ENCODE results near the gene RFLNA.
"Not testable (repeated sequence)": the region's sequence is repeated elsewhere in the genome, so short reads cannot be mapped to it uniquely, and the experiment has no call there.

Gene RFLNA

GRCh38 chr12:124319368-124320050 lies 24.6 kb downstream of the RFLNA start:
- no peak for DNase-seq (ENCODE audit: low read depth)

- DNase-seq (ENCODE audit: low read depth), result peak; percentile 32
Observed at GRCh38 chr12:124321040-124321481, 26.2 kb downstream of the RFLNA start.

DNA sequence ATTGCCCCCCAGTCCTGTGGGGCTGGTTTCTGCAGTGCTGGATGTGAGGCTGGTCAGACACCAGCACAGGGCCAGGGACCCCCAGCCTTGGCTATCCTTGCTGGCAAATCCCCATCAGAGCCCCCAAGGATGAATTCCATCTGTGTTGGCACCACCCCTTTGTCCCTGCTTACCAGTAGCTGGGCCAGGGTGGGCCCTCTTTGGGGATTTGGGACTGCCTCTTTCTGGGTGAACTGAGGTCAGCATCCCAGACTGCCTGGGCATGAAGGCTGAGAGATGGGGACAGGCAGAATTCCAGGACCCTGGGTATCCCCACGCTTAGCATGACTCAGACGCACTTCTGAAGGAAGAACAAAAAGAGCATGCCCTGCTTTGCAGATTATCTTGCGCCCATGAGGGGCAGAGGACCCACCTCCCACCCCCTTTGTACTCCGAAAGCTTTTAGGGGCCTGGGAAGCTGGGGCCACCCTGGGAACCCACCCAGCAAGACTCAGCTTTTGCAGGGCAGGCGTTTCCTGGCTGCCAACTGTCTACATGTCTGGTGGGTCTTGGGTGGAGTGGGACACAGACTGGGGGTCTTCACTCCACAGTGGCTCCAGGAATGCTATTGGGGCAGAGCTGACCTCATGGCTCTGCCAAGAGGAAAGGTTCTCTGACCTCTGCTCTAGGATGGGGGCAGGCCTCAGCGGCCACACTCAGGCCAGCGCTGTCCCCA lies 26.8 kb downstream of the RFLNA start:
- no peak for DNase-seq (ENCODE audit: low read depth)

DNA sequence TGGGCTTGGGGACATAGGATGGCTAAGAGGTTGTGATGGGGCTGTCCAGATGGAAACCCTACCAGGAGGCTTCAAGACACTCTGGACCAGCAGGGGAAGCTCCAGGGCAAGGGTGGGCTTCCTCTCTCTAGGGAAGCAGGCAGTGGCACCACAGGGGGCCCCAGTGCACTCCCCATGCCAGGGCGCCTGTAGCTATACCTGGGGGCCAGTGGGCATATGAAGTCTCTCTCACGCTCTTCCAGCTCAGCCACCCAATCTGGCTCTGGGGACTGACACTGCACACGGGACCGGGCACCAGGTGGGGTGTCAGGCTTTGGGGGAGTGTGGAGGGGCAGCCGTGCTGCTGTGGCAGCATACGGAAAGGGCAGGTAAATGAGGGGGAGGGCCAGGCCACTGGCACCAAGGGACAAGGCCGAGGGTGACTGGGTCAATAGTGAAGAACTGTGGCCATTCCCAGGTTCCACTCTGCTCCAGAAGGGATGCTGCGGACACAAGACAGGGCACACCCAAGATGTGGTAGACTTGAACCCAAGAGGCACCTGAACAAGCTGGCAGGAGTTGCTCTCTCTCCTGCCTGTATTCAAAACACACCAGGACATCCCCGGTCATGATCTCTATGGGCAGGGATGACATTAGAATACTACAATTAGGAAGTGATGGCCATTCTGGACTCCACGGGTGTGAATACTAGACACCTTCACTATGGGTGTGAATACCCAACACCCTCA lies 27.5 kb downstream of the RFLNA start:
- DNase-seq (ENCODE audit: low read depth), result no peak

GRCh38 chr12:124322999-124323328 lies 28.1 kb downstream of the RFLNA start:
- not testable (repeated sequence) for DNase-seq (ENCODE audit: low read depth)

DNA sequence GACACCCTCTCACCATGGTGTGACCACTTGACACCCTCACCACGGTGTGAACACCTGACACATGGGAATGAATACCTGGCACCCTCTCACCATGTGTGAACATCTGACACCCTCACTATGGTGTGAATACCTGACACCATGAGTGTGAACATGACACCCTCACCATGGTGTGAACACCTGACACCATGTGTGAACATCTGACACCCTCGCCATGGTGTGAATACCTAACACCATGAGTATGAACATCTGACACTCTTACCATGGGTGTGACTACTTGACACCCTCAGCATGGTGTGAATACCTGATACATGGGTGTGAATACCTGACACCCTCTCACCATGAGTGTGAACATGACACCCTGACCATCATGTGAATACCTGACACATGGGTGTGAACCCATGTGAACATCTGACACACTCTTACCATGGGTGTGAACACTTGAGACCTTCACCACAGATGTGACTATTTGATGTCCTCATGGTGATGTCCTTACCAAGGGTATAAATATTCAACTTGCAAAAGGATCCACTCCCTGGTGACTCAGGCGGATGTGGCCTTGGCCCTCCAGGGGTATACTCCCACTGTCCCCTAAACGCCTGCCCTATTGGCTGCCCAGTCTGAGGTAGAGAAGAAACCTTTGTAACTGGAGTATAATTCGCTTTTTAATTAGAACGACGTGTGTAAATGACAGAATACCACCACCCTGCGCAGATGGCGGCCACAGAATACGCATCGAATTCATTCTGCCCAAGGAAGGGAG lies 29.1 kb downstream of the RFLNA start:
- DNase-seq (ENCODE audit: low read depth), result no peak

DNA sequence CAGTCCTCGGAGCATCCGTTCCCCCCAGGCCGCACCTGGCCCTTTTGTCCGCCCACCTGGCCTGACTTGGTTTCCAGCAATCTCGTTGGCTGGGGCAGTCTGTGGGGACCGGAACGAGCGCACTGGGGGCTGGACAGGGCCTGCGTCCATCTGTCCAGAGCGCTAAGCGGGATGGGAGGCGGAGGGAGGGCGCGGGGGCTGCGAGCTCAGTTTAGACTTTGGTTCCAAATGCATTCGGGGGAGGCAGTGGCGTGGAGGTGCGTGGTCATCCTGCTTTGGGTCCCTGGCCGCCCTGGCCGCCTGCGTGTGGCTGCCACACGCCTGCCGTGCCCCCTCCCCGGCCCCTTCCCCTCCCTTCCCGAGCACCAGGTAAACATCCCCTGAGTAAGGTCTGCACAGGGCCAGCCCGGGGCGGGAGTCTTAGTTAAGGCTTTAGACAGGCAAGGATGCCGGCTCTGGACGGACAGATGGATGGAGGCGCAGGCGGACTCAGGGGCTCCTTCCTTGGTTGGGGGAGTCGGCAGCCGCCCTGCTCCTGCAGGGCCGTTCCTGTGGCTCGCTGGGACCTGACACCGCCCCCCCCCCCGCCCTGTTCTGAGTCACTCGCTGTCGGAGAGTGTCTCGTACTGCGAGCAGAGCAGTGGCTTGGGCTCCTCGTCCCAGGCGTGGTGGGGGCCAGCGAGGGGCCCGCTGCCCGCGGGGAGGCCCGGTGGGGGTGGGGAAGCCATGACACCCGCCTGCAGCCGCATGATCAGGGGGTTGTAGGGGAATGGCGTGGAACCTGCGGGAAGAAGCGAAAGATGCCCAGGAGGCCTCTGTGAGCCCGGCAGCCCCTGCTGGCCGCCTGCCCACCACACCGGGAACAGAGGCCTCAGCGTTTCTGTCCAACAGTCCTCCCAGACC lies 30.2 kb downstream of the RFLNA start:
- no peak for DNase-seq (ENCODE audit: low read depth)

DNA sequence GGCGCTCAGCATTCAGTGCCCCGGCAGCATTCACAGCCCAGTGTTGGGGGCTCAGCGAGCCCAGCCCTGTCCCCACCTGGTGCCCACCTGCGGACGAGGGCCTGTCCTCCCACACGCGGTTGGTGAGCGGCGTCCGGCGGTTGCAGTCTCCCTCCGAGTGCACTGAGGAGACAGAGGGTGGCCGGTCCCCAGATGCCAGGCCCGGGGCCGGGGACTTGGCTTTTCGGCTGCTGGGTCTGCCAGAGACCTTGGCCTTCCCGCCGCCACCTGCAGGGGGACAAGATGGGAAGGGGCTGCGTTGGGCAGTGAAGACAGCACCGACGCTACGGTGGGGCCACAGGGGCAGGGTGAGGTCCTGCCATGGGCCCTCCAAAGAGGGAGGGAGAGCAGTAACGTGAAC lies 31.2 kb downstream of the RFLNA start:
- DNase-seq (ENCODE audit: low read depth), result no peak

- DNase-seq (ENCODE audit: low read depth), result no peak
Observed at GRCh38 chr12:124326871-124327270, 32.0 kb downstream of the RFLNA start.

DNA sequence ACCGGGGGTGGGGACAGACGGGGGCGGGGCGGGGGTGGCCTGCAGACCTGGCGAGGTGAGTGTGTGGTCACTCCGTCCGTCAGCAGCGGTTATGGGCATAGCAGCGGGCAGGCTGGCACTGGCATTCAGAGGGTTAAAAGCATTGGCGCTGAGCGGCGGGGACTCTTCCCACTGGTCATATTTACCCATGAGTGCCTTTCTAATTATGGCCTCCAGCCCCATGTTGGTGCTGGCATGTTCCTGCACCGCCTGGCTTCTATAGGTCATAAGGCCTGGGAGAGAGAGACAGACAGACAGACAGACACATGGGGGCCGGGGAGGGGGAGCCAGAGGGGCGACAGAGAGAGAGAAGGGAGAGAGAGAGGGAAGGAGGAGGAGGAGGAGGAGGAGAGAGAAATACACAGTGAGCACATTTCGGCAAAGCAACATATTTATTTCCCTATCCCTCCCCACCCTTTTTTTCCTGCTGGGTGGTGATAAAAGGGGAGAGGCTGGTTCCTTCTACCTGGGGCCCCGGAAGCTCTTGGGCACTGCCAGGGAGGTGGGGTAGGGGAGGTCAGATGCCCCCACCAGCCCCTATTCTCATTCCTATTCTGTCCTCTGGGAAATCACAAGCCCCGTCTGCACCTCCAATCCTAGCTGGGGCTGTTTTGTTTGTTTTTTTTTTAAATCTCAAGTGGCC lies 32.6 kb downstream of the RFLNA start:
- no peak for DNase-seq (ENCODE audit: low read depth)

DNA sequence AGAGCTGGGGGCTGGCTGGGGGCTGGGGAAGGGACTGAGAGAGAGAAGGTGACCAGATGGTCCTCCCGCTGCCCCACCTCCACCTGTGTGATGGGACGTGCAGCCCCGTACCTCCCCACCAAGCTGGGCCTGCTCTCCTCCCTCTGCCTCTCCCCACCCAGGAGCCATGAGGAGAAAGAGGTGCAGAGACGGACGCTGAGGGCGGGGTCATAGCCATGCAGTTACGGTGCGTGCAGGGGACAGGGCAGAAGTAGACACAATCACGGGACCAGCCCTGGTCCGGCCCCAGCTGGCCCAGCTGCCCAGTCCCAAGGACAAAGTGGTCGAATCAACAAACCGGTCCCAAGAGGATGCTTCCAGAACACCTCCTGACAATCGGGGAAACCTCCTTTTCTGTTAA lies 33.2 kb downstream of the RFLNA start:
- DNase-seq (ENCODE audit: low read depth), result no peak

- no peak for DNase-seq (ENCODE audit: low read depth)
Observed at GRCh38 chr12:124328636-124329035, 33.7 kb downstream of the RFLNA start.

- DNase-seq (ENCODE audit: low read depth), result no peak
Observed at GRCh38 chr12:124332058-124332672, 37.3 kb downstream of the RFLNA start.

GRCh38 chr12:124332900-124333299 lies 38.0 kb downstream of the RFLNA start:
- DNase-seq (ENCODE audit: low read depth), result no peak

GRCh38 chr12:124333724-124334123 lies 38.8 kb downstream of the RFLNA start:
- DNase-seq (ENCODE audit: low read depth), result no peak

DNA sequence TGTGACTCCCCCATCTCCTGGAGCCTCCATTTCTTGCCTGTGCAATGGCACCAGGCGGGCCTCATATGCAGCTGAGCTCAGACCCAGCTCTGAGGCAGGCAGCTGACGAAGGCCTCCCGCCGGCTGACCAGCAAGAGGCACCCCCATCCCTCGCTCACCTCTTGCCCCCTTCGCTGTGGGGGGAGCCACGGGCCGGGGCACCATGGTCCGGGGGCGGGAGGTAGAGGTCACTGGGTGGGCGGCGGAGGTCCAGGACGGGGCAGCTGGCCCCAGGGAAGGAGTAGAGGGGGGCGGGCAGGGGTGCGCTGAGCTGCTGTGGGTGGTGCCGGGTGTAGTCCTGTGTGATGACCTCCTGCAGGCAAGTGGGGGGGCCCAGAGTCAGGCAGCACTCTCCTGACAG lies 39.4 kb downstream of the RFLNA start:
- no peak for DNase-seq (ENCODE audit: low read depth)

DNA sequence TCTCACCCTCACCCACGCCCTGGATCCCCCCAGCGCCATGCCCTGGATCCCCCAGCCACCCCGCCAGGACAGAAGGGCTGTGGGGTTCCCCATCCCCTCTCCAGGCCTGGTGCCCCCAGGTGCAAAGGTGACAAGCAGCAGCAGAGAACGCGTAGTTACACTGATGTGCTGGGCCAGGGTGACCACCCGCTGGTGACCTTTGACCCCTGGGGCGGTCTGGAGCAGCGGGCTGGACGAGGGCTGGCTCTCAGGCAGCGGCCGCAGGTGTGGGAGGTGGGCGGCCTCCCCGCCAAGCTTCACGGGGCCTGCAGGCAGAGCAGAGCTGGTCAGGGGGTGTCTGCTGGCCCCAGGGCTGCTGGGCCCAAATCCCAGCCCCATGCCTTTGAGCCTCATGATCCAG lies 40.1 kb downstream of the RFLNA start:
- no peak for DNase-seq (ENCODE audit: low read depth)

- no peak for DNase-seq (ENCODE audit: low read depth)
Observed at GRCh38 chr12:124335426-124336183, 40.7 kb downstream of the RFLNA start.

DNA sequence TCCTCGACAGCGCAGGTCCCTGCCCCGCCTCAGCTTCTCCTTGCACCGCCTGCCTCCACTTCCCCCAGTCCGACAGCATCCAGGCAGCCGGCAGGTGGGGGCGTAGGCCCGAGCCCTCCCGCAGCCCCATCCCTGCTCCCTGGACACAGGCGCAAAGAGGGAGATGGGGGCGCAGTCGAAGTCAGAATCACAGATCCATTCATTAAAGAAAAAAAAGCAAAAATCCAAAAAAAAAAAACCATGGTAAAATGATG lies 41.2 kb downstream of the RFLNA start:
- DNase-seq (ENCODE audit: low read depth), result no peak
